IPS-20b (cell line): ENCODE data around the gene SHROOM3.
A peak's percentile ranks its signal among the peaks of the same experiment; 100 is the strongest.

Experiments
- H3K27ac ChIP-seq: one replicate; pipeline ENCODE4 v1.5.1; 2013; ENCODE audit warnings: low read length
- H3K27me3 ChIP-seq: 2 replicates; pipeline ENCODE4 v1.6.1; 2013; ENCODE audit warnings: mild to moderate bottlenecking, low read length, inconsistent platforms; ENCODE audit not compliant: insufficient read depth
- H3K36me3 ChIP-seq: 2 replicates; pipeline ENCODE4 v1.6.1; 2013; ENCODE audit warnings: low read depth, mild to moderate bottlenecking, inconsistent platforms, low read length, moderate library complexity; ENCODE audit not compliant: insufficient read depth
- H3K4me1 ChIP-seq: 2 replicates; pipeline ENCODE4 v1.6.1; 2013; ENCODE audit warnings: mild to moderate bottlenecking, control low read depth, inconsistent platforms, low read length, moderate library complexity; ENCODE audit not compliant: insufficient read depth
- H3K4me3 ChIP-seq: 2 replicates; pipeline ENCODE4 v1.5.1; 2013; ENCODE audit warnings: mild to moderate bottlenecking, low read length, inconsistent platforms
- H3K9ac ChIP-seq: 2 replicates; pipeline ENCODE4 v1.6.1; 2013; ENCODE audit warnings: low read depth, mild to moderate bottlenecking, inconsistent platforms, low read length, moderate library complexity
- H3K9me3 ChIP-seq: 2 replicates; pipeline ENCODE4 v1.6.1; 2013; ENCODE audit warnings: mild to moderate bottlenecking, low read depth, low read length, inconsistent platforms; ENCODE audit not compliant: insufficient read depth

The SHROOM3 gene

GRCh38 chr4:76622717-76623116 lies 187.7 kb downstream of the SHROOM3 start:
- no peaks in the 10 kb centered on the region for H3K27me3 ChIP-seq
- H3K9me3 ChIP-seq = no peaks in the 10 kb centered on the region
- H3K27ac ChIP-seq = no peak overlapping the region
- no peak overlapping the region for H3K9ac ChIP-seq
- peaks cover 22% of the 10 kb centered on the region for H3K4me1 ChIP-seq
- H3K4me3 ChIP-seq = no peak overlapping the region
- H3K36me3 ChIP-seq = no peaks in the 10 kb centered on the region

DNA sequence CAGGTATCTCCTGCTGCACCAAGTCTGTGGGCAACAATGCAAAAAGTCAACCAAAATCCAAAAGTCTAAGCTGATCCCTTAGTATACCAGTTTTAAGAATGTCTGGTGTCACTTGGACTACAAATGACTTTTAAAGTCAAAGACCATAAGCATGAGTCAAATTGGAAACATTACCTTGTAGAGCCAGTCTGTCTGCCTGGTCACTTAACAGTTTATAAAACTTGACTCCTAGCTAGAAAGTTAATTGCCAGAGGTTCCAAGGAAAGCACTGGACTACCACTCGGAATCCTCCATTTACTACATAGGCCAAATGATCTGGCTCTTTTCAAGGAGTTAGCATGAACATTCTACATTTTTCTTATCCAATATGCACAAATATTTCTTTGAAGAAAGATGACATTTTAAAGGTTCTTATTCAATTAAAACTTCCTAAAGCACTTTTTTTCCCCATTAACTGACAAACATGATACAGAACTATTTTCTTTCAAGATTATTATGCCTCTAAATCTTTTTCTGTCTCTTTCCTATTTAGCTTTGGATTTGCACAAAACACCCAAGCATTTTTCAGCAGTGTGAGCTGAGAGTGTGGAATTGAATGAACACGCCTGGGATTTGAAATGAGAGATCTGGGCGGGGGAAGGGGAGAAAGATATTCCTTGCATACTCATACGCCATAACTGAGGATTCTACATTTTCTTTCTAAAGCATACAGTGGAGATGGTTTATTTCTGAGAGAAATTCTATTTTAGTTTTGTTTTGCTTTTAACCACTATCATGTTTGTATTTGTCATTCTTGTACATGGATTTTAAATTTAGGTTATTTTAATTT lies 188.4 kb downstream of the SHROOM3 start:
- Histone ChIP-seq H3K27ac (no peak overlapping the region), H3K4me3 (no peak overlapping the region)

DNA sequence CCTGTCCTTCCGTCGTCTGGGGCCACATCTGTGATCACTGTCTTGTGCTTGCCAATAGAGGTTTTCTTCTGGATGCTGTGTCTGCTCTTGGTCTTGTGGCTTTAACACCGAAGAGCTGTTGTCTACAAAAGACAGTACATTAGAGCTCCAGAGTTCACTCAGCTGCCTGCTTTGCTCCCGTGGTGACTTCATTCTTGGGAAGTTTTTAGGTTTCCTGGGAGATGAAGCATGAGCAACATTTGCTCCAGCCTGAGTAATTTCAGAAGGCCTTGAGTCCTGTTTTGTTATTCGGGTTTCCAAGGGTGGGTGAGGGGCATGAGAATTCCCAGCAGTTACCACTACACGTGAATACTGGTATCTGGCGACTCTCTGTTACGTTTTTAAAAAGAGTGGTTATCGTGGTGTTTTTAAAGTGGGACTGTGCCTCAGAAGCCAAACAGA lies 189.2 kb downstream of the SHROOM3 start:
- peaks cover 22% of the 10 kb centered on the region for H3K4me1 ChIP-seq
- peak overlapping the region; percentile 12; the same call in 1 of the 2 replicates for H3K4me3 ChIP-seq
- no peaks in the 10 kb centered on the region for H3K36me3 ChIP-seq
- no peaks in the 10 kb centered on the region for H3K9me3 ChIP-seq
- H3K27me3 ChIP-seq = no peaks in the 10 kb centered on the region
- no peak overlapping the region for H3K9ac ChIP-seq
- no peak overlapping the region for H3K27ac ChIP-seq

More for the DNA sequence above, 188.4 kb downstream of the SHROOM3 start:
- H3K36me3 ChIP-seq = no peaks in the 10 kb centered on the region
- H3K27me3 ChIP-seq = no peaks in the 10 kb centered on the region
- H3K4me1 ChIP-seq = peaks cover 22% of the 10 kb centered on the region
- no peak overlapping the region for H3K9ac ChIP-seq
- no peaks in the 10 kb centered on the region for H3K9me3 ChIP-seq

GRCh38 chr4:76624931-76625715 lies 190.1 kb downstream of the SHROOM3 start:
- no peak overlapping the region for H3K9ac ChIP-seq
- H3K4me1 ChIP-seq = peaks cover 22% of the 10 kb centered on the region
- no peaks in the 10 kb centered on the region for H3K36me3 ChIP-seq
- no peaks in the 10 kb centered on the region for H3K27me3 ChIP-seq
- no peak overlapping the region for H3K27ac ChIP-seq
- H3K4me3 ChIP-seq = no peak overlapping the region; the same call in 1 of the 2 replicates
- H3K9me3 ChIP-seq = no peaks in the 10 kb centered on the region

DNA sequence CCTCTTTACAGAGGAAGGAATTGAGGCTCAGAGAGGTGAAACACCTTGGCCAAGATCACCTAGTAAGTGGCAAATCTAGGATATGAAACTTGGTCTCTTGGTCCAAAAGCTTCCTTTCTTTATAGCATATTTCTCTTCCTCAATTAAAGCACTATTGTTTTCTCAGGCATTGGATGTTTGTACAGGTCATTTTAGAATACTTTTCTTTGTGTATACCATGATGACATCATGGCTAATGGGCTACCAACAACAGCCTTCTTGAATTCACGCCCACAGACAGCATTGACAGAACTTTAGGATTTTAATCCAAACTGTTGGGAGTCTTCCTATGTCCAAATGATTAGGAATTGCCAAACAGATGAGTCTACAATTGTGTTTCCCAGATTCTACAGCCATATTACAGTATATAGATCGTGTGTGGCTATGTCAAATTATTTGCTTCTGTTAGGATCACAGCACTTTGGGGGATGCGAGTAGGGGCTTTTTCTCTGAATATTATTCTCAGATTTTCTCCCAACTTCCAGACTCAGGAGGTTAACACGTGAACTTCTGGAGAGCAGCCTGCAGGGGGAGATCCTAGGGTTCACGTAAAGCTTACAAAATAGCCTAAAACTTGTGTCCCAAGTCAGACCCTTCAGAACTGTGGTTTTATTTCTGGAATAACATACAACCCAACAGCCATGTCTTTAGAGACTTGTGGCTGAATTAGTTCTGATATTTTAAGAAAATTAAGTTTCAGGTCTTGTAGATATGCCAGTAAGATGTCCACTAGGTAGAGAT lies 191.8 kb downstream of the SHROOM3 start:
- H3K36me3 ChIP-seq = no peaks in the 10 kb centered on the region
- H3K9ac ChIP-seq = no peak overlapping the region
- H3K4me1 ChIP-seq = peaks cover 22% of the 10 kb centered on the region
- no peak overlapping the region for H3K27ac ChIP-seq
- H3K4me3 ChIP-seq = no peak overlapping the region
- no peaks in the 10 kb centered on the region for H3K9me3 ChIP-seq
- no peaks in the 10 kb centered on the region for H3K27me3 ChIP-seq

DNA sequence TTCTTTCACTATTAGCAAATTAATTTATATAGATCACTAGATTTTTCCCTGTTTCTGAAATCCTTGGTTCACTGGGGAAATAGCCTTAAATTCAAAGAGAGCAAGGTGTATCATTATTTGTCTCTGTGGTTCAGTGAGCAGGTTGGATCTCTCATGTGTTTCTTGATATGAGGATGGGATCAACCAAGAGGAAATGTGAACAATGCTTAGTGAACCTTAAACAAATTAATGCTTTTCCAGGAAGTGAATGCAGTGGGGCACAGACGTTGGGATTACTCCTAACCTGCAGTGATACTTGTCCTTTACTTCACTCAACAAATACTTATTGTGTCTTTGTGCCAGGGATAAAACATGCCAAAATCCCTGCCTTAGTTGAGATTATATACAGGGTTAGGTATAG lies 193.2 kb downstream of the SHROOM3 start:
- Histone ChIP-seq H3K4me3 (no peak overlapping the region), H3K9me3 (no peaks in the 10 kb centered on the region), H3K4me1 (peaks cover 22% of the 10 kb centered on the region), H3K27me3 (no peaks in the 10 kb centered on the region), H3K27ac (no peak overlapping the region), H3K36me3 (no peaks in the 10 kb centered on the region), H3K9ac (no peak overlapping the region)

GRCh38 chr4:76630741-76631140 lies 195.7 kb downstream of the SHROOM3 start:
- Histone ChIP-seq H3K9ac (no peak overlapping the region), H3K4me3 (no peak overlapping the region), H3K9me3 (no peaks in the 10 kb centered on the region), H3K27ac (no peak overlapping the region), H3K27me3 (no peaks in the 10 kb centered on the region), H3K36me3 (no peaks in the 10 kb centered on the region), H3K4me1 (peaks cover 3% of the 10 kb centered on the region; the same call in 1 of the 2 replicates)

- Histone ChIP-seq H3K9ac (no peak overlapping the region), H3K36me3 (no peaks in the 10 kb centered on the region), H3K27me3 (no peaks in the 10 kb centered on the region), H3K27ac (no peak overlapping the region), H3K4me3 (no peak overlapping the region), H3K9me3 (no peaks in the 10 kb centered on the region), H3K4me1 (no peaks in the 10 kb centered on the region)
These were observed 199.2 kb downstream of the SHROOM3 start for GRCh38 chr4:76634220-76634619.

- no peaks in the 10 kb centered on the region for H3K27me3 ChIP-seq
- no peaks in the 10 kb centered on the region for H3K9me3 ChIP-seq
- no peak overlapping the region for H3K27ac ChIP-seq
- no peaks in the 10 kb centered on the region for H3K36me3 ChIP-seq
- H3K9ac ChIP-seq = no peak overlapping the region
- peaks cover 15% of the 10 kb centered on the region for H3K4me1 ChIP-seq
- no peak overlapping the region for H3K4me3 ChIP-seq
These were observed 202.8 kb downstream of the SHROOM3 start for GRCh38 chr4:76637712-76638361.

DNA sequence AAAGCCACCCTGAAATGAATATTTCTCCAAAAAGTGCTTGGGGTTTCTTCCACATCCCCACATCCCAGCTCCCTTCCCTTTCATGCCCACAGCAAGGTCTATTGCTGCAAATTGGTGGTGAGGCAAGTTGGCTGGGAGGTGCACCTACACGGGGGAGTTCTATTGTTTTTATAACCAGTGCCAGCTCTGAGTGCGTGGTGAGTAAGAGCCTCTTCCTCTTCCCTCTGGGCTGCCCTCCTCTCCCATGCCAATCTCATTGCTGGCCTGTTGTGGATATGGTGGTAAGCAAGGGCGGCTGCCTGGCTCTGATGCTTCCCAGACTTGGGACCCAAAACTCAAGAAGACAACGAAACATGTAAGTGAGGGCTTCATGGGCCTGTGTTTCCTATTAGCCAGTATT lies 204.3 kb downstream of the SHROOM3 start:
- H3K9ac ChIP-seq = no peak overlapping the region
- H3K4me3 ChIP-seq = no peak overlapping the region

GRCh38 chr4:76640353-76640910 lies 205.4 kb downstream of the SHROOM3 start:
- Histone ChIP-seq H3K9ac (no peak overlapping the region), H3K27ac (no peak overlapping the region)

More for the DNA sequence above, 204.3 kb downstream of the SHROOM3 start:
- H3K27ac ChIP-seq = no peak overlapping the region
- peaks cover 15% of the 10 kb centered on the region for H3K4me1 ChIP-seq
- H3K36me3 ChIP-seq = no peaks in the 10 kb centered on the region
- H3K9me3 ChIP-seq = no peaks in the 10 kb centered on the region
- no peaks in the 10 kb centered on the region for H3K27me3 ChIP-seq

More at GRCh38 chr4:76640353-76640910, 205.4 kb downstream of the SHROOM3 start:
- peaks cover 15% of the 10 kb centered on the region for H3K4me1 ChIP-seq
- no peaks in the 10 kb centered on the region for H3K36me3 ChIP-seq
- H3K4me3 ChIP-seq = no peak overlapping the region
- H3K9me3 ChIP-seq = no peaks in the 10 kb centered on the region
- no peaks in the 10 kb centered on the region for H3K27me3 ChIP-seq
